ENCODE results near the gene SAMD9. TPM values are rescaled to one million over a fixed set of nuclear protein-coding genes. Genes with fewer than 3 reads are reported as not detected.

SAMD9 gene
- polyA plus RNA-seq, 1 experiment: 9.0 TPM

- POLR2A ChIA-PET: no interaction called here
Observed at GRCh38 chr7:93120592-93121549, 3.1 kb upstream of the SAMD9 start.

GRCh38 chr7:93119191-93119905 is 1.6 kb upstream of the SAMD9 start:
- ChIA-PET CTCF (interaction anchor here (1.9 kb wide), 1 partner anchor 108 kb away, joined by 5 read pairs; no protein-coding TSS in a partner anchor), POLR2A (no interaction called here)
- H3K27ac ChIP-seq (ENCODE audit: low read depth, low read length): no peak overlapping the region
- no peak overlapping the region for H3K4me3 ChIP-seq (ENCODE audit: low read depth, low read length)
- no peak for TF ChIP-seq CTCF (IDR thresholded peaks at IDR 0.05; ENCODE audit: low read depth, low read length)
- DNase-seq (ENCODE audit: low read depth, low spot score): no peak
- H3K27me3 ChIP-seq (ENCODE audit: control insufficient read depth, insufficient read depth, low read length): no peaks in the 10 kb centered on the region
- peaks cover 3% of the 10 kb centered on the region; the same call in 1 of the 2 replicates for H3K9me3 ChIP-seq (ENCODE audit: control insufficient read depth, insufficient read depth, low read length)

More at GRCh38 chr7:93120592-93121549, 3.1 kb upstream of the SAMD9 start:
- CTCF ChIA-PET: interaction anchor here (0.6 kb wide), 1 partner anchor 9 kb away, joined by 3 read pairs; no protein-coding TSS in a partner anchor
- H3K27ac ChIP-seq (ENCODE audit: low read depth, low read length): no peak overlapping the region
- no peak overlapping the region for H3K4me3 ChIP-seq (ENCODE audit: low read depth, low read length)
- DNase-seq (ENCODE audit: low read depth, low spot score): no peak
- H3K27me3 ChIP-seq (ENCODE audit: control insufficient read depth, insufficient read depth, low read length): no peaks in the 10 kb centered on the region
- TF ChIP-seq CTCF (IDR thresholded peaks at IDR 0.05; ENCODE audit: low read depth, low read length): no peak
- peaks cover 3% of the 10 kb centered on the region; the same call in 1 of the 2 replicates for H3K9me3 ChIP-seq (ENCODE audit: control insufficient read depth, insufficient read depth, low read length)

- POLR2A ChIA-PET: interaction anchor here (0.6 kb wide), 1 partner anchor 975 kb away, joined by 4 read pairs; no protein-coding TSS in a partner anchor
- TF ChIP-seq CTCF (IDR thresholded peaks at IDR 0.05; ENCODE audit: low read depth, low read length): no peak
- no peak for DNase-seq (ENCODE audit: low read depth, low spot score)
- peaks cover 3% of the 10 kb centered on the region; the same call in 1 of the 2 replicates for H3K9me3 ChIP-seq (ENCODE audit: control insufficient read depth, insufficient read depth, low read length)
- peak overlapping the region; percentile 54 for H3K4me3 ChIP-seq (ENCODE audit: low read depth, low read length)
- no peak overlapping the region for H3K27ac ChIP-seq (ENCODE audit: low read depth, low read length)
- H3K27me3 ChIP-seq (ENCODE audit: control insufficient read depth, insufficient read depth, low read length): no peaks in the 10 kb centered on the region
- CTCF ChIA-PET: interaction anchor here (0.7 to 1.3 kb wide), 2 partner anchors 110 to 112 kb away, joined by 4 read pairs; no protein-coding TSS in a partner anchor
Observed at GRCh38 chr7:93117327-93117726, 452 bp downstream of the SAMD9 start.

GRCh38 chr7:93115796-93116195 is 2.0 kb downstream of the SAMD9 start:
- peak; percentile 4 for DNase-seq (ENCODE audit: low read depth, low spot score)
- ChIA-PET CTCF (no interaction called here), POLR2A (no interaction called here)
- Histone ChIP-seq H3K27ac (ENCODE audit: low read depth, low read length) (peak overlapping the region; percentile 52), H3K9me3 (ENCODE audit: control insufficient read depth, insufficient read depth, low read length) (peaks cover under 1% of the 10 kb centered on the region; the same call in 1 of the 2 replicates), H3K4me3 (ENCODE audit: low read depth, low read length) (peak overlapping the region; percentile 32), H3K27me3 (ENCODE audit: control insufficient read depth, insufficient read depth, low read length) (no peaks in the 10 kb centered on the region)
- TF ChIP-seq CTCF (IDR thresholded peaks at IDR 0.05; ENCODE audit: low read depth, low read length): no peak

Measured in AG04450 (cell line).